ENCODE results near the gene MAT2B.

DNA sequence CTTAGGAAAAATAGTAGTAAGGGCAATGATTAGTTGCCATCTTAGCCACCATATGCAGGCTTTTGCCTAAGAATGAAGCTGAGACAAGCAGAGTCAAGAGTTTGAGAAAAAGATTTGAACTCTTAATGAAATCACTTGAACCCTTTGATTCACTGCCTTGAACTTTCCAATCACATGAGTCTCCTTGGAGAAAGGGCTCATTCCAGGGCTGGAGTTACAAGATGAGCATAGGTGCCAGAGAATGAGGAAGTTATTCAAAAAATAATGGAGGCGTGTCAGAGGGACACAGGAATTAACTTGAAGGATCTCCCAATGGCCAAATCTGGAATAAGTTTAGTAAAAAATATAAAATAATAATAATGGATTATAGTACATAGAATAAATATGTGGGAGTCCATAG lies 35.3 kb downstream of the MAT2B start:
- TF ChIP-seq POLR2A (IDR thresholded peaks at IDR 0.05), result no peak
- TF ChIP-seq, protein P1, sequence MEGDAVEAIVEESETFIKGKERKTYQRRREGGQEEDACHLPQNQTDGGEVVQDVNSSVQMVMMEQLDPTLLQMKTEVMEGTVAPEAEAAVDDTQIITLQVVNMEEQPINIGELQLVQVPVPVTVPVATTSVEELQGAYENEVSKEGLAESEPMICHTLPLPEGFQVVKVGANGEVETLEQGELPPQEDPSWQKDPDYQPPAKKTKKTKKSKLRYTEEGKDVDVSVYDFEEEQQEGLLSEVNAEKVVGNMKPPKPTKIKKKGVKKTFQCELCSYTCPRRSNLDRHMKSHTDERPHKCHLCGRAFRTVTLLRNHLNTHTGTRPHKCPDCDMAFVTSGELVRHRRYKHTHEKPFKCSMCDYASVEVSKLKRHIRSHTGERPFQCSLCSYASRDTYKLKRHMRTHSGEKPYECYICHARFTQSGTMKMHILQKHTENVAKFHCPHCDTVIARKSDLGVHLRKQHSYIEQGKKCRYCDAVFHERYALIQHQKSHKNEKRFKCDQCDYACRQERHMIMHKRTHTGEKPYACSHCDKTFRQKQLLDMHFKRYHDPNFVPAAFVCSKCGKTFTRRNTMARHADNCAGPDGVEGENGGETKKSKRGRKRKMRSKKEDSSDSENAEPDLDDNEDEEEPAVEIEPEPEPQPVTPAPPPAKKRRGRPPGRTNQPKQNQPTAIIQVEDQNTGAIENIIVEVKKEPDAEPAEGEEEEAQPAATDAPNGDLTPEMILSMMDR (IDR thresholded peaks at IDR 0.05), result no peak
